HG03066 (cell line): ENCODE results near the gene SIL1.

Experiments used
- ATAC-seq: cut with Tn5 transposase; IDR thresholded peaks from one replicate; pipeline ENCODE4 v1.9.1; 2021; ENCODE audit warnings: low read depth; ENCODE audit not compliant: unreplicated experiment

Gene SIL1

GRCh38 chr5:138950421-138951031, 247.6 kb downstream of the SIL1 start:
- no peak for ATAC-seq

- no peak for ATAC-seq
Observed at GRCh38 chr5:138949988-138950387, 248.2 kb downstream of the SIL1 start.

GRCh38 chr5:138949223-138949574, 249.0 kb downstream of the SIL1 start:
- no peak for ATAC-seq

GRCh38 chr5:138948471-138949222, 249.5 kb downstream of the SIL1 start:
- ATAC-seq = no peak

GRCh38 chr5:138947780-138948179, 250.4 kb downstream of the SIL1 start:
- no peak for ATAC-seq

GRCh38 chr5:138946831-138947560, 251.2 kb downstream of the SIL1 start:
- no peak for ATAC-seq

GRCh38 chr5:138946241-138946623, 251.9 kb downstream of the SIL1 start:
- ATAC-seq = no peak

- ATAC-seq = no peak
Observed at GRCh38 chr5:138945421-138946240, 252.5 kb downstream of the SIL1 start.

GRCh38 chr5:138944527-138945322, 253.4 kb downstream of the SIL1 start:
- no peak for ATAC-seq

- ATAC-seq = no peak
Observed at GRCh38 chr5:138943599-138944173, 254.5 kb downstream of the SIL1 start.

GRCh38 chr5:138942861-138943260, 255.3 kb downstream of the SIL1 start:
- ATAC-seq = no peak

GRCh38 chr5:138942066-138942465, 256.1 kb downstream of the SIL1 start:
- no peak for ATAC-seq

GRCh38 chr5:138938526-138938925, 259.6 kb downstream of the SIL1 start:
- ATAC-seq = no peak

- no peak for ATAC-seq
Observed at GRCh38 chr5:138937392-138938387, 260.5 kb downstream of the SIL1 start.

- no peak for ATAC-seq
Observed at GRCh38 chr5:138936968-138937345, 261.2 kb downstream of the SIL1 start.

GRCh38 chr5:138936225-138936967, 261.8 kb downstream of the SIL1 start:
- no peak for ATAC-seq

- no peak for ATAC-seq
Observed at GRCh38 chr5:138935466-138935865, 262.7 kb downstream of the SIL1 start.

GRCh38 chr5:138934971-138935370, 263.2 kb downstream of the SIL1 start:
- no peak for ATAC-seq
